Mesothelial cell of epicardium (in vitro differentiated cells): ENCODE data around the gene ENPP1. TPM values are rescaled to one million over a fixed set of nuclear protein-coding genes. Genes with fewer than 3 reads are reported as not detected.

Experiments used
- DNase-seq, 2 experiments: peaks; one replicate each; pipeline ENCODE4 v3.0.0; 2021; ENCODE audit warnings: low spot score in 2 of 2; ENCODE audit not compliant: unreplicated experiment in 2 of 2
- H3K27ac Mint-ChIP-seq: 2 replicates; pipeline ENCODE4 v1.8.0; 2021; ENCODE audit warnings: mixed read lengths
- H3K27me3 Mint-ChIP-seq: 2 replicates; pipeline ENCODE4 v1.8.0; 2021; ENCODE audit warnings: low read depth, mixed read lengths
- H3K36me3 Mint-ChIP-seq: 2 replicates; pipeline ENCODE4 v1.8.0; 2021; ENCODE audit warnings: mixed read lengths
- H3K4me1 Mint-ChIP-seq: 2 replicates; pipeline ENCODE4 v1.8.0; 2021; ENCODE audit warnings: mixed read lengths
- H3K4me3 Mint-ChIP-seq: 2 replicates; pipeline ENCODE4 v1.8.0; 2021; ENCODE audit warnings: mild to moderate bottlenecking, moderate library complexity, mixed read lengths
- H3K9me3 Mint-ChIP-seq: 2 replicates; pipeline ENCODE4 v1.8.0; 2021; ENCODE audit warnings: mixed read lengths
- CTCF ChIP-seq: fragments of 200-600 bp; sonication (generic); IDR thresholded peaks from one replicate; pipeline ENCODE4 v1.5.0; 2021; ENCODE audit warnings: antibody characterized with exemption; ENCODE audit not compliant: unreplicated experiment
- total RNA-seq: library from RNA; stranded (reverse); gene quantifications from 3 replicates; pipeline ENCODE4 v1.2.1, GENCODE V29; 2021

Gene ENPP1
- total RNA-seq, 1 donor from 2014 or later, result 6.8 TPM

GRCh38 chr6:131840441-131840840 lies 32.6 kb downstream of the ENPP1 start:
- H3K27me3 Mint-ChIP-seq, result no peaks in the 10 kb centered on the region
- H3K9me3 Mint-ChIP-seq, result no peaks in the 10 kb centered on the region
- DNase-seq, result no peak
- no peaks in the 10 kb centered on the region for H3K36me3 Mint-ChIP-seq
- H3K27ac Mint-ChIP-seq, result no peak overlapping the region
- TF ChIP-seq CTCF, result no peak
- H3K4me3 Mint-ChIP-seq, result no peak overlapping the region
- H3K4me1 Mint-ChIP-seq, result peaks cover 7% of the 10 kb centered on the region

GRCh38 chr6:131840936-131841583 lies 33.2 kb downstream of the ENPP1 start:
- no peak overlapping the region for H3K4me3 Mint-ChIP-seq

GRCh38 chr6:131843768-131844167 lies 35.9 kb downstream of the ENPP1 start:
- Mint-ChIP-seq H3K4me3 (no peak overlapping the region), H3K9me3 (no peaks in the 10 kb centered on the region), H3K27ac (no peak overlapping the region), H3K36me3 (no peaks in the 10 kb centered on the region), H3K27me3 (no peaks in the 10 kb centered on the region), H3K4me1 (no peaks in the 10 kb centered on the region)
- DNase-seq, result no peak
- no peak for TF ChIP-seq CTCF

More at GRCh38 chr6:131840936-131841583, 33.2 kb downstream of the ENPP1 start:
- Mint-ChIP-seq H3K27me3 (no peaks in the 10 kb centered on the region), H3K9me3 (no peaks in the 10 kb centered on the region), H3K27ac (no peak overlapping the region), H3K36me3 (no peaks in the 10 kb centered on the region), H3K4me1 (peaks cover 7% of the 10 kb centered on the region)
- TF ChIP-seq CTCF, result no peak
- DNase-seq, result no peak

- DNase-seq, result no peak
- no peak for TF ChIP-seq CTCF
- Mint-ChIP-seq H3K4me3 (no peak overlapping the region), H3K9me3 (no peaks in the 10 kb centered on the region), H3K36me3 (no peaks in the 10 kb centered on the region), H3K4me1 (no peaks in the 10 kb centered on the region), H3K27ac (no peak overlapping the region), H3K27me3 (no peaks in the 10 kb centered on the region)
These were observed 36.5 kb downstream of the ENPP1 start for GRCh38 chr6:131844243-131844841.

- Mint-ChIP-seq H3K9me3 (no peaks in the 10 kb centered on the region), H3K4me1 (no peaks in the 10 kb centered on the region), H3K27ac (no peak overlapping the region), H3K4me3 (no peak overlapping the region), H3K27me3 (no peaks in the 10 kb centered on the region), H3K36me3 (no peaks in the 10 kb centered on the region)
- DNase-seq, result no peak
- no peak for TF ChIP-seq CTCF
These were observed 38.3 kb downstream of the ENPP1 start for GRCh38 chr6:131846023-131846663.
